Naive thymus-derived CD4-positive, alpha-beta T cell (primary cell): ENCODE results near the gene IGSF5. TPM values are rescaled to one million over a fixed set of nuclear protein-coding genes. Genes with fewer than 3 reads are reported as not detected.
"Not testable (repeated sequence)": the region's sequence is repeated elsewhere in the genome, so short reads cannot be mapped to it uniquely, and the experiment has no call there.

Experiments
- ATAC-seq: fragments of 150-1000 bp; cut with Tn5 transposase; 2 replicates; pipeline ENCODE4 v1.10.0; 2021; ENCODE audit warnings: mild to moderate bottlenecking, moderate library complexity
- CTCF ChIA-PET: fragments of 350-600 bp; sonication (Branson Sonifier 250); formaldehyde crosslinking; loops from one replicate; lab custom pipeline; 2021; ENCODE audit warnings: antibody characterized with exemption; lab: Charles Lee
- POLR2A ChIA-PET: fragments of 350-600 bp; sonication (Branson Sonifier 250); formaldehyde crosslinking; loops from one replicate; lab custom pipeline; 2021; ENCODE audit warnings: antibody characterized with exemption, inconsistent platforms; lab: Charles Lee
- DNase-seq, 9 donors: peaks; one replicate each; pipeline versions ENCODE4 v3.0.0 to v3.0.0-alpha.2; 2020 to 2022; ENCODE audit warnings: mixed read lengths in 1 of 9
- H3K27ac ChIP-seq: one replicate; pipeline ENCODE4 v1.7.0; 2013; ENCODE audit warnings: mild to moderate bottlenecking, low read depth, low read length, moderate library complexity
- H3K27me3 ChIP-seq, 2 donors: one replicate each; pipeline ENCODE4 v1.7.0; 2013; ENCODE audit warnings: low read length in 2 of 2, mild to moderate bottlenecking in 2 of 2, moderate library complexity in 2 of 2; ENCODE audit not compliant: control insufficient read depth in 2 of 2, insufficient read depth in 2 of 2
- H3K36me3 ChIP-seq, 3 experiments: 1 replicate in 2 of 3; 2 replicates in 1 of 3; pipeline ENCODE4 v1.7.0; 2013; ENCODE audit warnings: low read length in 3 of 3, mild to moderate bottlenecking in 3 of 3, moderate library complexity in 1 of 3; ENCODE audit not compliant: insufficient read depth in 3 of 3, control insufficient read depth in 2 of 3
- H3K4me1 ChIP-seq, 2 donors: one replicate each; pipeline ENCODE4 v1.7.0; 2013; ENCODE audit warnings: low read length in 2 of 2, mild to moderate bottlenecking in 2 of 2, moderate library complexity in 1 of 2; ENCODE audit not compliant: control insufficient read depth in 2 of 2, insufficient read depth in 2 of 2
- H3K4me3 ChIP-seq: 2 replicates; pipeline ENCODE4 v1.7.0; 2013; ENCODE audit warnings: mild to moderate bottlenecking, low read length
- H3K9me3 ChIP-seq, 3 experiments: 1 replicate in 2 of 3; 2 replicates in 1 of 3; pipeline ENCODE4 v1.7.0; 2013; ENCODE audit warnings: low read length in 3 of 3; ENCODE audit not compliant: control insufficient read depth in 2 of 3
- H3K27ac Mint-ChIP-seq, 9 donors: one replicate each; pipeline ENCODE4 v1.8.0; 2020 to 2022; ENCODE audit warnings: mixed read lengths in 9 of 9, mild to moderate bottlenecking in 8 of 9, moderate library complexity in 5 of 9, inconsistent platforms in 2 of 9
- H3K27me3 Mint-ChIP-seq, 5 donors: one replicate each; pipeline ENCODE4 v1.8.0; 2021 to 2022; ENCODE audit warnings: mixed read lengths in 5 of 5, mild to moderate bottlenecking in 1 of 5
- H3K36me3 Mint-ChIP-seq, 5 donors: one replicate each; pipeline ENCODE4 v1.8.0; 2020 to 2022; ENCODE audit warnings: mixed read lengths in 5 of 5, mild to moderate bottlenecking in 3 of 5, inconsistent platforms in 1 of 5
- H3K4me1 Mint-ChIP-seq, 7 donors: one replicate each; pipeline ENCODE4 v1.8.0; 2020 to 2022; ENCODE audit warnings: mixed read lengths in 7 of 7, mild to moderate bottlenecking in 3 of 7, inconsistent platforms in 1 of 7
- H3K4me3 Mint-ChIP-seq, 10 donors: one replicate each; pipeline ENCODE4 v1.8.0; 2020 to 2022; ENCODE audit warnings: mild to moderate bottlenecking in 10 of 10, mixed read lengths in 10 of 10, moderate library complexity in 6 of 10, inconsistent platforms in 2 of 10
- H3K9me3 Mint-ChIP-seq, 11 donors: one replicate each; pipeline ENCODE4 v1.8.0; 2020 to 2022; ENCODE audit warnings: mixed read lengths in 11 of 11, mild to moderate bottlenecking in 4 of 11, inconsistent platforms in 1 of 11, moderate library complexity in 1 of 11
- intact Hi-C, 2 donors: fragments of 100-400 bp; cut with micrococcal nuclease; formaldehyde crosslinking; loops; one replicate each; pipeline ENCODE4 v1.15.1; 2023
- polyA plus RNA-seq, 2 donors: library from polyadenylated mRNA; unstranded; fragments of 300-500 nt; fragmentation: Illumina TruSeq; gene quantifications; one replicate each; pipeline ENCODE4 v1.2.3, GENCODE V29; 2021
- total RNA-seq, 6 experiments: library from RNA in 5 of 6; stranded (reverse) in 5 of 6; gene quantifications; 1 replicate in 5 of 6; 2 replicates in 1 of 6; pipeline ENCODE4 v1.2.3 and lab custom pipeline; 2021 to 2026

IGSF5 gene
- total and polyA plus RNA-seq, 7 experiments from 2014 or later: not detected

DNA sequence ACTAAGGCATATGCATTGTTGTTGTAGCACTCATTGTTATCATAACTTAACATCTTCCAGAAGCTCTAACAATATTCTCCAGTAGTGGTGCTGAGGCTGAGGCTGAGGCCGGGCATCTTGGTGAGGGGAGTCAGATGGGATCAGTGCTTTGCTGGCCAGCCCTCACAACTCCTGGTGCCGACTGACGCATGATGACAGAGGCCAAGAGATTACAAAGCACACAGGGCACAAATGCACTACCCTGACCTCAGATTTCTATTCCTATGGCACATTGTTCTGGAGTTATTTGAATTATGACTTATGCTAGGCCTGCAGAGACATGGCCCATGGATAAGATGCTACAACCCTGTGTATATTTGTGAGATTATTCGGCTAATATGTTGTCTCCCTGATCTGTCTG is 8.3 kb upstream of the IGSF5 start:
- Mint-ChIP-seq H3K27me3 (peaks cover 0 to 12% (median 8%) of the 10 kb centered on the region in 5 donors), H3K9me3 (peaks cover 0 to 4% (median 0%) of the 10 kb centered on the region in 11 donors), H3K36me3 (no peaks in the 10 kb centered on the region), H3K4me3 (no peak overlapping the region), H3K4me1 (no peaks in the 10 kb centered on the region), H3K27ac (no peak overlapping the region)
- no peaks in the 10 kb centered on the region for H3K4me1 ChIP-seq
- ChIA-PET CTCF (no interaction called here), POLR2A (no interaction called here)
- no peak overlapping the region for H3K27ac ChIP-seq
- H3K36me3 ChIP-seq: no peaks in the 10 kb centered on the region
- no peak for ATAC-seq
- intact Hi-C loops: no loop called here
- no peaks in the 10 kb centered on the region for H3K9me3 ChIP-seq
- H3K4me3 ChIP-seq: no peak overlapping the region
- DNase-seq: no peak
- no peaks in the 10 kb centered on the region for H3K27me3 ChIP-seq

DNA sequence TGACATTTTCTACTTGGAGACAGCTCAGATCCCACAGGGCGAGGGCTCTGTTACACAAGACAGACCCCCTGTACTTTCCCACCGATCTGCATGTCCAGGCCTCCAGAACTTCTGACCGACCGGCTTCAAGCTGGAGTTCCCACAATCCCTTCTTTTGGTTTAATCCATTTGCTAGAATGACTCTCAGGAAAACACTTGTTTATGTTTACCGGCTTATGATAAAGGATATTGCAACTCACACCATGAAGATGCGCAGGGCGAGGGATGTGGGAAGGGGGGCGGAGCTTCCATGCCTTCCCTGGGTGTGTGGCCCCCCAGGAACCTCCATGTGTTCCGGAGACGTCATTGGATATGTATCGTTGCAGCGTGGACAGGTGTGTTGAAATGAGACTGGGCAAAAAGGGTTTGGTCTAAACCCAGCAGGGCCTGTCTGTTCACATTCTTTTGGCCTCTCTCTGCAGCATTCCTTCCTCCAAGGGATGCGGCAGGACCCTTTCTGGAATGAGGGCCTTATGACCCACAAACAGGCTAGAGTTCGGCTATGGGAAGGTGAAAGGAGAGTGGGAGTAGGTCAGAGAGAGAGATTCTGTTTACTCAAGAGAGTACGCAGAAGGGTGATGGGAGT is 7.5 kb upstream of the IGSF5 start:
- Histone ChIP-seq H3K4me3 (no peak overlapping the region), H3K27me3 (no peaks in the 10 kb centered on the region), H3K4me1 (no peaks in the 10 kb centered on the region), H3K9me3 (no peaks in the 10 kb centered on the region), H3K27ac (no peak overlapping the region), H3K36me3 (no peaks in the 10 kb centered on the region)
- CTCF ChIA-PET: no interaction called here
- Mint-ChIP-seq H3K27ac (no peak overlapping the region), H3K4me1 (no peaks in the 10 kb centered on the region), H3K27me3 (peaks cover 0 to 12% (median 8%) of the 10 kb centered on the region in 5 donors), H3K4me3 (no peak overlapping the region), H3K9me3 (peaks cover 0 to 4% (median 0%) of the 10 kb centered on the region in 11 donors), H3K36me3 (no peaks in the 10 kb centered on the region)
- intact Hi-C loops: no loop called here
- ATAC-seq (no peak), DNase-seq (no peak)
- POLR2A ChIA-PET: no interaction called here

DNA sequence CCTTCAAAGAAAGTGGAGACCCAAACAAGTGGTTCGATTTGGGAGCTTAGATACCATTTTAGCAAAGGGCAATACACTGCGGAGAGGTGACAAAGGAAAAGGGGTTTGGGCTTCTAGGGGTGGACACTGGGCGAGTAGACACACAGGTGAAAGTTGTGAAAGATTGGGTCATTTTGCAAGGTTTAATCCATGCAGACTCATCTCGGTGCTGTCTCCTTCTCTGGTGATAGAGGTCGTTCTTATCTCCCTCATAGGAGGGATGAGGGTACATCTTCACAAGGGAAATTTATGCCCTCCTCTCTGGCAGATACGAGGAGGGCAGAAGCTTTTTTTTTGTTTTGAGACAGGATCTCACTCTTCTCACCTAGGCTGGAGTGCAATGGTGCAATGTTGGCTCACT is 6.4 kb upstream of the IGSF5 start:
- no peak for DNase-seq
- no peak overlapping the region for H3K4me3 ChIP-seq
- Mint-ChIP-seq H3K4me1 (no peaks in the 10 kb centered on the region), H3K4me3 (no peak overlapping the region), H3K27me3 (peaks cover 0 to 16% (median 8%) of the 10 kb centered on the region in 5 donors), H3K27ac (no peak overlapping the region), H3K9me3 (peaks cover 0 to 4% (median 0%) of the 10 kb centered on the region in 11 donors), H3K36me3 (no peaks in the 10 kb centered on the region)
- intact Hi-C loops: no loop called here
- H3K27ac ChIP-seq: no peak overlapping the region
- H3K9me3 ChIP-seq: no peaks in the 10 kb centered on the region
- ChIA-PET CTCF (interaction anchor here (1.2 kb wide), 1 partner anchor 15 kb away, joined by 3 read pairs; no protein-coding TSS in a partner anchor), POLR2A (no interaction called here)
- no peak for ATAC-seq
- no peaks in the 10 kb centered on the region for H3K27me3 ChIP-seq
- no peaks in the 10 kb centered on the region for H3K36me3 ChIP-seq
- no peaks in the 10 kb centered on the region for H3K4me1 ChIP-seq

DNA sequence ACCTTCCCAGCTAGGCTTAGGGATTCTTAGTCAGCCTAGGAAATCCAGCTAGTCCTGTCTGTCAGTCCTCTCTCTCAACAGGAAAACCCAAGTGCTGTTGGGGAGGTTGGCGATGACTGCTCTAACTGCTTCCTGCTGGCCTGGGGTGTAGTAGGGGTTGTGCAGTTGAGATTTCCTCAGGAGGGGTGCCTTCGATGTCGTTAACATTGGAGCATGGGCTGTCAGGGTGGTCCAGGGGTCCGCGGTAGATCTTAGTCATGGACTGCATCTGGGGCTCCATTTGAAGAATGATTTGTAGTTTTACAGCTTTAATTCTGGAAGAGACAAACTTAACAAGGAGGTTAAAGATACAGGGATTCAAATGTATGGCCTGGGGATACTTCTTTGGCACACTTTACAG is 5.5 kb upstream of the IGSF5 start:
- peaks cover 0 to 12% (median under 1%) of the 10 kb centered on the region in 5 donors for H3K27me3 Mint-ChIP-seq
- H3K4me1 Mint-ChIP-seq, POLR2A ChIA-PET, H3K36me3 Mint-ChIP-seq, H3K4me1 ChIP-seq, ATAC-seq, H3K27me3 ChIP-seq, H3K4me3 ChIP-seq, H3K9me3 ChIP-seq, H3K36me3 ChIP-seq, intact Hi-C loops, H3K27ac ChIP-seq, H3K27ac Mint-ChIP-seq, H3K9me3 Mint-ChIP-seq, H3K4me3 Mint-ChIP-seq, DNase-seq: not testable (repeated sequence)
- CTCF ChIA-PET: interaction anchor here (1.2 kb wide), 1 partner anchor 14 kb away, joined by 3 read pairs; no protein-coding TSS in a partner anchor

DNA sequence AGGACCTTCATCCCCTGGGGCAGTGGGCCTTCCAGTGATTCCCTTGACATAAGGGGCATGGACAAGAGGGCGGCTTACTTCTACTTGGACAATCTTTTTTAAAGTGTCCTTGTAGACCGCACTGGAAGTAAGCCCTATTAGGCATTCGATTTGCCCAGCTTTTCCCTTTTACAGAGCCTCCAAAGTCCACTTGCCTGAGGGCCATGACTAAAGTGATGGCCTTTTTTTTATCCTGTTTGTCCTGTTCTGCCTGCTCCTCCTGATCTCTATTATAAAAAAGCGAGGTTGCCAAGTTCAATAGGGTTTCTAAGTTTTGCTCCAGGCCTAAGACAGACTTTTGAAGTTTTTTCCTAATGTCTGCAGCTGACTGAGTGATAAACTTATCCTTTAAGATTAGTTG is 2.4 kb upstream of the IGSF5 start:
- H3K36me3 ChIP-seq, H3K4me1 Mint-ChIP-seq, H3K4me3 ChIP-seq, CTCF ChIA-PET, H3K27me3 Mint-ChIP-seq, DNase-seq, intact Hi-C loops, H3K9me3 Mint-ChIP-seq, H3K4me1 ChIP-seq, POLR2A ChIA-PET, H3K27ac ChIP-seq, H3K36me3 Mint-ChIP-seq, H3K4me3 Mint-ChIP-seq, H3K27ac Mint-ChIP-seq, H3K27me3 ChIP-seq, ATAC-seq, H3K9me3 ChIP-seq: not testable (repeated sequence)

DNA sequence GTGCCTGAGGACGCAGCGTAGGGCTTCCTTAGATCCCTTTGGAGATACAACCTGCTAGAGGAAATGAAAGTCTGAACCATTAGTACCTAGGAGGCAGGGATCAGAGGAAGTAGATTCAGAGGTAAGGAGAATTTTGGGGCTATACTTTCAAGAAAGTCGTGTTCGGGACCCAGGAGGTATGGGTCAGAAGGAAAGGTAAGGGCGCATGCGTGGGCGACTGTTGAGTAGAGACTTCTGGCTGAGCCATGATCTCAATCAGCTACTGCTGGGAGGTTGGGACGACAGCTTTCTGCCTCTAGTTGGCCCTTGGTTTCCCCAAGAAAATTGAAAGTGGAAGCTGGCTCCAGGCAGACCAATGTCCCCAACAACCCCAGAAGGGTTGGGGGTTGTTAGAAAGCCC is 349 bp downstream of the IGSF5 start:
- H3K9me3 Mint-ChIP-seq, H3K27me3 ChIP-seq, ATAC-seq, H3K9me3 ChIP-seq, DNase-seq, H3K4me1 Mint-ChIP-seq, POLR2A ChIA-PET, CTCF ChIA-PET, H3K27ac ChIP-seq, H3K36me3 Mint-ChIP-seq, H3K4me3 Mint-ChIP-seq, H3K4me3 ChIP-seq, intact Hi-C loops, H3K4me1 ChIP-seq, H3K27me3 Mint-ChIP-seq, H3K36me3 ChIP-seq, H3K27ac Mint-ChIP-seq: not testable (repeated sequence)

DNA sequence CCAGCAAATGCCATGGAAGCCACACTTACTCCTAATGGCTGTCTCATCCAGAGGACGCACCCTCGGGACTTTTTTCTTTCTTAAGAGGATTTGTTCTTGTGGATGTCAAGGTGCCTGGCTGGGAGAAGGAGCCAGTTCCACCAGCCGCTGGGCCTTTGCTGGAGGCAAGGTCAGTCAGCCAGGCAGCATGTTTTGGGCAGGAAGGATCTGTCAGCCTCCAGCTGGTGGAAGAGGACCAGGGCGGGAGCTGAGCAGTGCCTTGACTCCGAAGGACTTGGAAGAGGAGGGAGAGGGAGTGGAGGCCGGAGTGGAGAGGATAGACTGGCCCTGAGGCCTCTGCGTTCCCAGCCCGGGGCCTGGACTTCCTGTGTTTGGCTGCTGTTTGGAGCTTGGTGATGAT is 5.7 kb downstream of the IGSF5 start:
- Histone ChIP-seq H3K36me3 (no peaks in the 10 kb centered on the region), H3K9me3 (peaks cover 0 to 7% (median 0%) of the 10 kb centered on the region in 3 experiments), H3K27ac (no peak overlapping the region), H3K4me1 (no peaks in the 10 kb centered on the region), H3K27me3 (no peaks in the 10 kb centered on the region), H3K4me3 (no peak overlapping the region)
- ChIA-PET CTCF (no interaction called here), POLR2A (no interaction called here)
- no peak for DNase-seq
- H3K4me1 Mint-ChIP-seq: peaks cover 0 to 1% (median 0%) of the 10 kb centered on the region in 7 donors
- peaks cover 0 to 17% (median 3%) of the 10 kb centered on the region in 11 donors for H3K9me3 Mint-ChIP-seq
- no peak for ATAC-seq
- H3K36me3 Mint-ChIP-seq: no peaks in the 10 kb centered on the region
- no peak overlapping the region for H3K4me3 Mint-ChIP-seq
- H3K27me3 Mint-ChIP-seq: no peaks in the 10 kb centered on the region
- intact Hi-C loops: no loop called here
- no peak overlapping the region for H3K27ac Mint-ChIP-seq
